Gastroesophageal sphincter (tissue), 3 donors: ENCODE results near the gene LIPT1.

Experiments used
- EP300 ChIP-seq: sonication (generic); formaldehyde crosslinking; IDR thresholded peaks from one replicate; pipeline ENCODE4 v1.6.1; 2017; ENCODE audit warnings: antibody characterized with exemption, mild to moderate bottlenecking
- POLR2A ChIP-seq, 2 donors: fragments of 450-650 bp; IDR thresholded peaks; one replicate each; pipeline ENCODE4 v1.6.1; 2017; ENCODE audit warnings: antibody characterized with exemption in 2 of 2, mild to moderate bottlenecking in 2 of 2, moderate library complexity in 1 of 2
- TF ChIP-seq, protein P1 (sequence below), 4 experiments: fragments of 200-600 bp in 2 of 4; fragments of 450-650 bp in 2 of 4; sonication (generic) in 1 of 4; IDR thresholded peaks; one replicate each; pipeline ENCODE4 v1.5.1; 2017 to 2019; ENCODE audit warnings: antibody characterized with exemption in 4 of 4, mild to moderate bottlenecking in 2 of 4, moderate library complexity in 2 of 4

DNA sequence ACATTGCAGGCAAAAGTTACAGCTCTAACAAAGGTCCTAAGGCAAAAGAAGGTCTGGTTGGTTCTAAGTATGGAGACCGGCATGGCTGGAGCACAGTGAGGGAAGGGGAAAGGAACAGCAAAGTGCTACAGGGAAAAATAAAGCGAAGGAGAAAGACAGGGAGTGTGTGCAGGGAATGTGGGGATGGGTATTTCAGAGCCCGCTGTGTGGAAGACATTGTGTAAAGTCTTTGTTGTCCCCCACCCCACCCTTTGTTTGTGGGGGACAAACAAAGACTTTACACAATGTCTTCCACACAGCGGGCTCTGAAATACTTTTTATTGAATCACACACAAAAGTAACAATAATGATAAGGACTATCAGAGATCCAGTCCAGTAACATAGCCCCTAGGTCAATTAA is 42.1 kb upstream of the LIPT1 start:
- TF ChIP-seq, protein P1, sequence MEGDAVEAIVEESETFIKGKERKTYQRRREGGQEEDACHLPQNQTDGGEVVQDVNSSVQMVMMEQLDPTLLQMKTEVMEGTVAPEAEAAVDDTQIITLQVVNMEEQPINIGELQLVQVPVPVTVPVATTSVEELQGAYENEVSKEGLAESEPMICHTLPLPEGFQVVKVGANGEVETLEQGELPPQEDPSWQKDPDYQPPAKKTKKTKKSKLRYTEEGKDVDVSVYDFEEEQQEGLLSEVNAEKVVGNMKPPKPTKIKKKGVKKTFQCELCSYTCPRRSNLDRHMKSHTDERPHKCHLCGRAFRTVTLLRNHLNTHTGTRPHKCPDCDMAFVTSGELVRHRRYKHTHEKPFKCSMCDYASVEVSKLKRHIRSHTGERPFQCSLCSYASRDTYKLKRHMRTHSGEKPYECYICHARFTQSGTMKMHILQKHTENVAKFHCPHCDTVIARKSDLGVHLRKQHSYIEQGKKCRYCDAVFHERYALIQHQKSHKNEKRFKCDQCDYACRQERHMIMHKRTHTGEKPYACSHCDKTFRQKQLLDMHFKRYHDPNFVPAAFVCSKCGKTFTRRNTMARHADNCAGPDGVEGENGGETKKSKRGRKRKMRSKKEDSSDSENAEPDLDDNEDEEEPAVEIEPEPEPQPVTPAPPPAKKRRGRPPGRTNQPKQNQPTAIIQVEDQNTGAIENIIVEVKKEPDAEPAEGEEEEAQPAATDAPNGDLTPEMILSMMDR (IDR thresholded peaks at IDR 0.05): no peak
- TF ChIP-seq POLR2A (IDR thresholded peaks at IDR 0.05): no peak
- no peak for TF ChIP-seq EP300
